SK-N-MC (cell line): ENCODE measurements around the gene RASA1.

Source experiments
- EZH2 ChIP-seq: fragments of 200-600 bp; sonication (generic); IDR thresholded peaks from one replicate; pipeline ENCODE4 v1.6.1; 2017; ENCODE audit warnings: antibody characterized with exemption
- FOXP2 ChIP-seq: optimal IDR thresholded peaks from 2 replicates; pipeline ENCODE3; 2011; ENCODE audit warnings: mild to moderate bottlenecking, moderate library complexity; ENCODE audit not compliant: insufficient read depth; ENCODE audit errors: extremely low read length, control extremely low read depth
- POLR2AphosphoS5 ChIP-seq: IDR thresholded peaks from 2 replicates; pipeline ENCODE4 v1.6.1; 2012; ENCODE audit warnings: mild to moderate bottlenecking, low read depth, low read length, borderline replicate concordance

GRCh38 chr5:87437724-87438123, 170.0 kb downstream of the RASA1 start:
- TF ChIP-seq EZH2 = no peak
- no peak for TF ChIP-seq POLR2AphosphoS5
- TF ChIP-seq FOXP2 = no peak
